Left ventricle myocardium inferior (tissue), 1 donor: ENCODE results near the gene SGCG. TPM values are rescaled to one million over a fixed set of nuclear protein-coding genes. Genes with fewer than 3 reads are reported as not detected.

Experiments
- DNase-seq: peaks from one replicate; pipeline ENCODE4 v3.0.0-alpha.2; 2020
- H3K27ac ChIP-seq: fragments of 200-600 bp; replicated peaks from 2 replicates; pipeline ENCODE4 v1.8.0; 2021
- H3K27me3 ChIP-seq: fragments of 200-600 bp; 2 replicates; pipeline ENCODE4 v1.8.0; 2021; ENCODE audit warnings: low read depth
- H3K36me3 ChIP-seq: fragments of 200-600 bp; 2 replicates; pipeline ENCODE4 v1.8.0; 2021
- H3K4me1 ChIP-seq: fragments of 200-600 bp; 2 replicates; pipeline ENCODE4 v1.8.0; 2021
- H3K4me3 ChIP-seq: fragments of 200-600 bp; 2 replicates; pipeline ENCODE4 v1.8.0; 2021; ENCODE audit warnings: mild to moderate bottlenecking, moderate library complexity
- H3K9me3 ChIP-seq: fragments of 200-600 bp; replicated peaks from 2 replicates; pipeline ENCODE4 v1.8.0; 2021
- intact Hi-C: fragments of 100-400 bp; cut with micrococcal nuclease; formaldehyde crosslinking; loops from one replicate; pipeline ENCODE4 v1.11.0; 2022
- total RNA-seq: library from RNA; stranded (reverse); fragmentation: NEBNext Ultra II Directional; extraction: Animal tissue kit (Norgen Biotek cat#: 25700); gene quantifications from one replicate; pipeline ENCODE4 v1.2.1, GENCODE V29; 2021
- TF ChIP-seq, protein P1 (sequence below): fragments of 200-600 bp; IDR thresholded peaks from 2 replicates; pipeline ENCODE4 v1.8.0; 2021; ENCODE audit warnings: antibody characterized with exemption, mild to moderate bottlenecking, borderline replicate concordance
- donor health status: DM: no; HTN: yes; CAD: no; lungs with severe emphysema.

SGCG gene
- total RNA-seq, 1 donor from 2014 or later: 102 TPM

DNA sequence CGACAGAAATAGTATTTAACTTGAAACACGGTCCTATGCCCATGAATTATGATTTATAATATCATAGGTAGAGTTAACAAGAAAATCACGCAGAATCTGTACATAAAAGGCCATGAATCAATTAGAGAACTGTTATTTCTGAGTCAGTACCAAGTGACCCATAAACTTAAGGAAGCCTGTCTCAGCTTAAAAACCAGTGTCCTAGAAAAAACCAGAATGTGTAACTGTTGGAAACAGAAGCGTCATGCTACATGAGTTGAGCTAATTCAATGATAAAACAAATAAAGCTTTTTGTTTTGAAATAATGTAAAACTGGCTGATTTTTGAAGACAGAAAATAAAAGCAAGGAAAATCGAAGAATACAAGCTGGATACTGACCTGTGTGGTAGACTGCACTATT, 34.8 kb upstream of the SGCG start:
- intact Hi-C loops: no loop called here
- Histone ChIP-seq H3K27ac (no peak overlapping the region), H3K9me3 (no peaks in the 10 kb centered on the region), H3K27me3 (no peaks in the 10 kb centered on the region), H3K36me3 (no peaks in the 10 kb centered on the region), H3K4me3 (no peak overlapping the region), H3K4me1 (no peaks in the 10 kb centered on the region)
- TF ChIP-seq, protein P1, sequence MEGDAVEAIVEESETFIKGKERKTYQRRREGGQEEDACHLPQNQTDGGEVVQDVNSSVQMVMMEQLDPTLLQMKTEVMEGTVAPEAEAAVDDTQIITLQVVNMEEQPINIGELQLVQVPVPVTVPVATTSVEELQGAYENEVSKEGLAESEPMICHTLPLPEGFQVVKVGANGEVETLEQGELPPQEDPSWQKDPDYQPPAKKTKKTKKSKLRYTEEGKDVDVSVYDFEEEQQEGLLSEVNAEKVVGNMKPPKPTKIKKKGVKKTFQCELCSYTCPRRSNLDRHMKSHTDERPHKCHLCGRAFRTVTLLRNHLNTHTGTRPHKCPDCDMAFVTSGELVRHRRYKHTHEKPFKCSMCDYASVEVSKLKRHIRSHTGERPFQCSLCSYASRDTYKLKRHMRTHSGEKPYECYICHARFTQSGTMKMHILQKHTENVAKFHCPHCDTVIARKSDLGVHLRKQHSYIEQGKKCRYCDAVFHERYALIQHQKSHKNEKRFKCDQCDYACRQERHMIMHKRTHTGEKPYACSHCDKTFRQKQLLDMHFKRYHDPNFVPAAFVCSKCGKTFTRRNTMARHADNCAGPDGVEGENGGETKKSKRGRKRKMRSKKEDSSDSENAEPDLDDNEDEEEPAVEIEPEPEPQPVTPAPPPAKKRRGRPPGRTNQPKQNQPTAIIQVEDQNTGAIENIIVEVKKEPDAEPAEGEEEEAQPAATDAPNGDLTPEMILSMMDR: no peak
- no peak for DNase-seq

DNA sequence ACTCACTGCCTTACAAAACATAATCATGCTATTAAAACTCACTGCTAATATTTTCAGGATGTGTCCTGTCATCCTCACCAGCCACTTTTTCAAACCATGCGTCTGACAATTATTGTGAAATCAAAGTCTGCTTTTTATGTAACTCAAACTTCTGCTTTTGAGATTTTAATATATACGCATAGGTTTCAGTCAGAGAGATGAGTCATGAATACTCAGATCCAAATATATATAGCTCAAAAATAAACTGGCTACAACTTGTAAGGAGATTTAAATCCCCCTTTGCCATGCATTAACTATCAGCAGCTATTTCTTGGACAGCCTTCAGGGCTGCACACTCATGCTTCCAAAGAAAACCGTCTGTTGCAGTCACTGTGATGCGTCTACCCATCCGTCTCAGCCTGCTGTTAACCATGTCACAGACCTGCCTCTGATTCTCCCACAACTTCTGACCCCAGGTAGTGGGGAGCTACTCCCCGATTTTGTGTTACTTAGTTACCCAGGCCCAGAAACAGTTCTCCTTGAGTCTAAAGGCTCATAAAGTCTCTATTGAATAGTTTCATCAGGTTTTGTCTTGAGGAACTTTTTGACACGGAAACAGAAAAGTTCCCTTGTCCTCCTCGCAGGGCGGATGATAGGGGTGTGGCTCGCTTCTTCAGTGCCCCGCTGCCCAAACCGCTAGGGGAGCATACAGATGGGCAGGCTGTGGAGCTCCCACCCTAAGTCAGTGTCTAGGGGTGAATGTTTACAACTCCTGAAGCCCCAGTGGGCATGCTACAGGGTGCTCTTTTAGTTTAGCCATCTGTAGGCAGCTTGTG, 33.8 kb upstream of the SGCG start:
- Histone ChIP-seq H3K4me3 (no peak overlapping the region), H3K27ac (no peak overlapping the region), H3K36me3 (no peaks in the 10 kb centered on the region), H3K27me3 (no peaks in the 10 kb centered on the region), H3K9me3 (no peaks in the 10 kb centered on the region), H3K4me1 (no peaks in the 10 kb centered on the region)
- DNase-seq: no peak
- TF ChIP-seq, protein P1: no peak
- intact Hi-C loops: no loop called here

DNA sequence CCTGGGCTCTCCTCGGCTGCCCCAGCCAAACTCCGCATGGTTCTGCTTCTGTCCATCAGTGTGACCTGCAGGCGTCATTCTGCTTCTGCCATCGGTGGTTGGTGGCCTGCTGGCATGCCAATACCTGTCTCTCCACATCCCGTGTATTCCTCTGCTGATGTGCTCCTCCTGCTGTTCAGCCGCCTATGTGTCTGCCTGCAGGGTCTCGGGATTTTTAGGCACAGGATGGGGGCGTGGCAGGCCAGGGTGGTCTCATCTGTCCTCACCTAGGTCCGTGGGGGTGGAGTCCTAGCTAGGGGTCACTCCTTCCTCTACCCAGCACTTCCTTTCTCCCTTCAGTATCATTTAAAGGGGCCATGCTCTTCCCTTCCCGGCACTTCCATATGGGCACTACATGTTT, 33.0 kb upstream of the SGCG start:
- TF ChIP-seq, protein P1: no peak
- intact Hi-C loops: no loop called here

DNA sequence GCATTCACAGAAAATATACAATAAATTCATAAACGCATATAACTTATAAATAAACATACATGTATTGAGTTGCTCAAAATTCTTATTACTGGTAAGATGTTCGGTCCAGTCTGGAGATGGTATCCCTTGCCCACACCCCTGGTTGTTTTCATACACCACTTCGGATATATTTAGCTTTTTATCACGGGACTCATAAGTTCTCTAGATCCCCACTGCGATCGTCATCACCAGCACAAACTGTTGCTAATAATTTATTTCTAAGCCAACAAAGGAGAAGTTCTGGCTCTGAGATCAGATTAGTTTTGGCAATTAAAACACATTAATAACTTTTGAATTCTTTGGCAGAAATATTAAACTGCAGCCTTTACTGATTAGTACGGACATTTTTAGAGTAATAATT, 23.0 kb upstream of the SGCG start:
- Histone ChIP-seq H3K27ac (no peak overlapping the region), H3K4me1 (peaks cover 12% of the 10 kb centered on the region), H3K9me3 (peaks cover 6% of the 10 kb centered on the region), H3K27me3 (peaks cover 24% of the 10 kb centered on the region), H3K36me3 (no peaks in the 10 kb centered on the region), H3K4me3 (no peak overlapping the region)
- DNase-seq: no peak
- intact Hi-C loops: no loop called here
- TF ChIP-seq, protein P1: no peak

More for the DNA sequence above, 33.0 kb upstream of the SGCG start:
- DNase-seq: no peak
- Histone ChIP-seq H3K36me3 (no peaks in the 10 kb centered on the region), H3K27ac (no peak overlapping the region), H3K4me1 (no peaks in the 10 kb centered on the region), H3K4me3 (no peak overlapping the region), H3K9me3 (peaks cover 3% of the 10 kb centered on the region), H3K27me3 (no peaks in the 10 kb centered on the region)

DNA sequence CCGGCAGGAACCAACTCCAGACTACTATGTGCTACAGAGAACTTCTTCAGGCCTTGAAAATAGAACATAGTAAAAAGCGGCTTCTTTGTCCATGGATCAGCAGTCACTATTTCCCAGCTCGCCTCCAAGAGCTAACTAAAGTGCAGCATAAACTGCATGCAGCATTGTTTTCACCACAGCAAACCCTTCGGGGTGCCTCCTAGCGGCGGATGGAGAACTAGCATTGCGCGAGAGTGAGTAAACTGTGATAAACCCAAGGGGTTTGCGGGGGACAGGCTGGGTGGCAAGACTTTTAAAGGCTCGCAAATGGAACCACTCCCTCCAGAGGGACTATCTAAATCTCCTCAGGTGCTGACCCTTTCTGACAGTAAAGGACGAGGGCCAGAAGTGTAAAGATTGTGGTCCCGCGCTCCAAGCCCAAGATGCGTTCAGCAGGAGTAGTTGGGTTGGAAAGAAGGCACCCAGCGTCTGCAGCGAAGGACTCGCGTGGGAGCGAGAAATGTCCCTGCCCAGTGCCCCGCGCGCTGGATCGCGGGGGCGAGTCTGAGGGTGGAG, 21.5 kb upstream of the SGCG start:
- Histone ChIP-seq H3K9me3 (no peaks in the 10 kb centered on the region), H3K27me3 (peaks cover 24% of the 10 kb centered on the region), H3K36me3 (no peaks in the 10 kb centered on the region), H3K4me1 (peaks cover 12% of the 10 kb centered on the region), H3K27ac (no peak overlapping the region), H3K4me3 (peak overlapping the region; percentile 65)
- TF ChIP-seq, protein P1: peak; percentile 70
- peak; percentile 33 for DNase-seq
- intact Hi-C loops: no loop called here
